ENCODE results near the gene ETV6. TPM values are rescaled to one million over a fixed set of nuclear protein-coding genes. Genes with fewer than 3 reads are reported as not detected.

The ETV6 gene
- total RNA-seq, 2 experiments from 2014 or later: 28.5 to 30.2 TPM

GRCh38 chr12:11618046-11618445, 31.4 kb upstream of the ETV6 start:
- CTCF ChIA-PET: no interaction called here

GRCh38 chr12:11621797-11622423, 27.6 kb upstream of the ETV6 start:
- H3K4me3 ChIP-seq (ENCODE audit: low read length): no peak overlapping the region
- TF ChIP-seq, protein P1, sequence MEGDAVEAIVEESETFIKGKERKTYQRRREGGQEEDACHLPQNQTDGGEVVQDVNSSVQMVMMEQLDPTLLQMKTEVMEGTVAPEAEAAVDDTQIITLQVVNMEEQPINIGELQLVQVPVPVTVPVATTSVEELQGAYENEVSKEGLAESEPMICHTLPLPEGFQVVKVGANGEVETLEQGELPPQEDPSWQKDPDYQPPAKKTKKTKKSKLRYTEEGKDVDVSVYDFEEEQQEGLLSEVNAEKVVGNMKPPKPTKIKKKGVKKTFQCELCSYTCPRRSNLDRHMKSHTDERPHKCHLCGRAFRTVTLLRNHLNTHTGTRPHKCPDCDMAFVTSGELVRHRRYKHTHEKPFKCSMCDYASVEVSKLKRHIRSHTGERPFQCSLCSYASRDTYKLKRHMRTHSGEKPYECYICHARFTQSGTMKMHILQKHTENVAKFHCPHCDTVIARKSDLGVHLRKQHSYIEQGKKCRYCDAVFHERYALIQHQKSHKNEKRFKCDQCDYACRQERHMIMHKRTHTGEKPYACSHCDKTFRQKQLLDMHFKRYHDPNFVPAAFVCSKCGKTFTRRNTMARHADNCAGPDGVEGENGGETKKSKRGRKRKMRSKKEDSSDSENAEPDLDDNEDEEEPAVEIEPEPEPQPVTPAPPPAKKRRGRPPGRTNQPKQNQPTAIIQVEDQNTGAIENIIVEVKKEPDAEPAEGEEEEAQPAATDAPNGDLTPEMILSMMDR (IDR thresholded peaks at IDR 0.05): peak; percentile 37
- no peaks in the 10 kb centered on the region for H3K4me1 Mint-ChIP-seq (ENCODE audit: low read depth)
- H3K27me3 ChIP-seq (ENCODE audit: control insufficient read depth in 1 of 2, insufficient read depth in 2 of 2, low read length in 2 of 2): no peaks in the 10 kb centered on the region
- H3K36me3 Mint-ChIP-seq (ENCODE audit: low read depth): no peaks in the 10 kb centered on the region
- no peak overlapping the region for H3K27ac ChIP-seq (ENCODE audit: low read depth in 1 of 2, low read length in 2 of 2)
- DNase-seq (peak in 10 of 14 experiments; percentile 6 to 57 (median 15)), ATAC-seq (ENCODE audit: poor library complexity) (peak; percentile 34)
- H3K4me3 Mint-ChIP-seq: no peak overlapping the region
- H3K9me3 Mint-ChIP-seq: no peaks in the 10 kb centered on the region
- H3K36me3 ChIP-seq (ENCODE audit: insufficient read depth, low read length): no peaks in the 10 kb centered on the region
- H3K9me3 ChIP-seq (ENCODE audit: control insufficient read depth in 1 of 2, insufficient read depth in 1 of 2, low read length in 2 of 2): no peaks in the 10 kb centered on the region
- H3K27ac Mint-ChIP-seq: no peak overlapping the region
- intact Hi-C loops (cut with DNase I, micrococcal nuclease): loop anchor here in 1 of 2 experiments (2.0 kb wide), 1 partner anchor 411 kb away; no protein-coding TSS in a partner anchor
- ChIA-PET CTCF (interaction anchor here (0.6 to 1.7 kb wide), 3 partner anchors 109 to 411 kb away, joined by 3 to 4 read pairs (median 4); no protein-coding TSS in a partner anchor), POLR2A (no interaction called here)
- no peaks in the 10 kb centered on the region for H3K27me3 Mint-ChIP-seq
- no peaks in the 10 kb centered on the region for H3K4me1 ChIP-seq (ENCODE audit: insufficient read depth, low read length)

More at GRCh38 chr12:11618046-11618445, 31.4 kb upstream of the ETV6 start:
- H3K27me3 ChIP-seq (ENCODE audit: control insufficient read depth in 1 of 2, insufficient read depth in 2 of 2, low read length in 2 of 2): no peaks in the 10 kb centered on the region
- H3K4me1 Mint-ChIP-seq (ENCODE audit: low read depth): no peaks in the 10 kb centered on the region
- H3K9me3 Mint-ChIP-seq: no peaks in the 10 kb centered on the region
- no peaks in the 10 kb centered on the region for H3K27me3 Mint-ChIP-seq
- POLR2A ChIA-PET: no interaction called here
- intact Hi-C loops (cut with DNase I, micrococcal nuclease): no loop called here
- H3K27ac Mint-ChIP-seq: no peak overlapping the region
- H3K9me3 ChIP-seq (ENCODE audit: control insufficient read depth in 1 of 2, insufficient read depth in 1 of 2, low read length in 2 of 2): no peaks in the 10 kb centered on the region
- ATAC-seq (ENCODE audit: poor library complexity) (no peak), DNase-seq (no peak)
- H3K36me3 ChIP-seq (ENCODE audit: insufficient read depth, low read length): no peaks in the 10 kb centered on the region
- H3K36me3 Mint-ChIP-seq (ENCODE audit: low read depth): no peaks in the 10 kb centered on the region
- no peaks in the 10 kb centered on the region for H3K4me1 ChIP-seq (ENCODE audit: insufficient read depth, low read length)
- no peak overlapping the region for H3K4me3 ChIP-seq (ENCODE audit: low read length)
- H3K27ac ChIP-seq (ENCODE audit: low read depth in 1 of 2, low read length in 2 of 2): no peak overlapping the region
- H3K4me3 Mint-ChIP-seq: no peak overlapping the region
- TF ChIP-seq, protein P1 (IDR thresholded peaks at IDR 0.05): no peak

DNA sequence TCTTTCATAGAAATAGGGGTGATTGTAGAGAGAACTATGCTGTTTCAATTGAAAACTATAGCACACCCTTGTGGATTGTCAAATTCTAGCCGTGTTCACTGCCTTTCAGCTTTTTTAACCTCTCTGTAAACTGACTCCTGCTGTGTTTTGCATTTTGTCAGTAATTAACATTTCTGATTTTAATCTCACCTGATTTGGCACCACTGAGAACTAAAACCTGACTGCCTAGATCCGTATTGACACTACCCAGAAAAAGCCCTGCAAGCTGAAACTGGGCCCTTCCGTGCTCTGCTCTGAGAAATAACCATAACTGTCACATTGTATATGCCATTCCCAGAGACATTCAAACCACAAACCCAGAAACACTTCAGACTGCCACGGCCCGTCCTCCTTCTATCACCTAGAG, 26.6 kb upstream of the ETV6 start:
- CTCF ChIA-PET: interaction anchor here (1.7 kb wide), 1 partner anchor 190 kb away, joined by 4 read pairs; no protein-coding TSS in a partner anchor
- Mint-ChIP-seq H3K9me3 (no peaks in the 10 kb centered on the region), H3K4me3 (no peak overlapping the region), H3K27me3 (no peaks in the 10 kb centered on the region), H3K36me3 (ENCODE audit: low read depth) (no peaks in the 10 kb centered on the region), H3K4me1 (ENCODE audit: low read depth) (no peaks in the 10 kb centered on the region), H3K27ac (no peak overlapping the region)
- H3K36me3 ChIP-seq (ENCODE audit: insufficient read depth, low read length): no peaks in the 10 kb centered on the region
- POLR2A ChIA-PET: no interaction called here
- no peaks in the 10 kb centered on the region for H3K27me3 ChIP-seq (ENCODE audit: control insufficient read depth in 1 of 2, insufficient read depth in 2 of 2, low read length in 2 of 2)
- ATAC-seq (ENCODE audit: poor library complexity): no peak
- no peak overlapping the region for H3K4me3 ChIP-seq (ENCODE audit: low read length)
- TF ChIP-seq, protein P1 (IDR thresholded peaks at IDR 0.05): no peak
- no peaks in the 10 kb centered on the region for H3K9me3 ChIP-seq (ENCODE audit: control insufficient read depth in 1 of 2, insufficient read depth in 1 of 2, low read length in 2 of 2)
- DNase-seq: no peak
- H3K27ac ChIP-seq (ENCODE audit: low read depth in 1 of 2, low read length in 2 of 2): no peak overlapping the region
- intact Hi-C loops (cut with DNase I, micrococcal nuclease): no loop called here
- H3K4me1 ChIP-seq (ENCODE audit: insufficient read depth, low read length): no peaks in the 10 kb centered on the region
